ENCODE results near the gene CIP2A.
A peak's percentile ranks its signal among the peaks of the same experiment; 100 is the strongest.
"Not testable (repeated sequence)": the region's sequence is repeated elsewhere in the genome, so short reads cannot be mapped to it uniquely, and the experiment has no call there.

The CIP2A gene

GRCh38 chr3:108589081-108589997, at the start of gene CIP2A, which contains the start of gene DZIP3:
Gene CIP2A (minus strand): TSS chr3:108589438. CDS start chr3:108589375, 63 bp downstream.
Gene DZIP3 (plus strand): TSS chr3:108589722. CDS start chr3:108605407, 15,685 bp downstream.
- DNase-seq, result peak; percentile 88

DNA sequence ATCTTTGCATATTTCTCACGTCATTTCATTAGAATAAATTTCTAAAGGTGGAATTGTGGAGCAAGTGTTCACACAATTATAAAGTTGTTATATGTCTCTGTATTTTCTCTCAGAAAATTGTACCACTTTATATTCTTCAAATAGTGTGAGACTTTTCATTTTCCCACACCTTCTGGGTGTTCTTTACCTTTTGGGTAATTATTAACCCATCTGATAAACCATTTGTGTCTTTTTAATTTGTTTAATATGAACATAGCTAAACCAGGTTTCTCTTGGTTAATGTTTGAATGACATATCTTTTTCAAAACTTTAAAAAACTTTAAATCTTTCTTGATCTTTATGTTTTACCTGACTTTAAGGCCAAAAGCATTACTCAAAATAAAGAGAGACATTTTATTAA, 40.7 kb upstream of the CIP2A start:
- peak; percentile 4 for DNase-seq

DNA sequence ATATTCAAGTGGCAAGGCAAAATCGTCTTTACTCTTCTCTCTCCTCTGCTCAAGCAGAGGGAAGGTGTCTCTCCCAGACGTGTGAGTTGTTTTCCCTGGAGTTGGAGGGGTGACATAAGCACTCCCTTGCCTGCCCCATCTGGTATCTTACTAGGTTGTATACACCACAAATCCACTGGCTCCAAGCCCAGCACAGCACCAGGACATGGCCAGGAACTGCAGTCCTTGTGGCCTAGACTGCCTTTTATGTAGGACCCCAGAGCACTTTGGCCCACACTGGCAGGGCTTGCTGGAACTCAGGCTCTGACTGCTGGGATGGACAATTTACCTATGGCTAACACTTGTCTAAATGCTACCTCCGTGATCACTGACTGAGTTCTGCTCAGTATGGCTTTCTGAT, 34.3 kb upstream of the CIP2A start:
- DNase-seq, result no peak

GRCh38 chr3:108620250-108620649, 31.0 kb upstream of the CIP2A start:
- DNase-seq, result no peak

DNA sequence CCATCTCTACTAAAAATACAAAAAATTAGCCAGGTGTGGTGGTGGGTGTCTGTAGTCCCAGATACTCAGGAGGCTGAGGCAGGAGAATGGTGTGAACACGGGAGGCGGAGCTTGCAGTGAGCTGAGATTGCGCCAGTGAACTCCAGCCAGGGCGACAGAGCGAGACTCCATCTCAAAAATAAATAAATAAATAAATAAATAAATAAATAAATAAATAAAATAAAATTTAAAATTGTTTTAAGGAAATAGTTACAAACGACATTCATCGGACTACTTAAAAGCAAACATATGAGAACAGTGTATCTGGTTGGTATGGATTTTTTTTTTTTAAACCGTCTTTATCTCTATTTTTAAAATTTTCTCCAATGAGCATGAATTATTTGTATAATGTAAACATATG, 26.9 kb upstream of the CIP2A start:
- not testable (repeated sequence) for DNase-seq

DNA sequence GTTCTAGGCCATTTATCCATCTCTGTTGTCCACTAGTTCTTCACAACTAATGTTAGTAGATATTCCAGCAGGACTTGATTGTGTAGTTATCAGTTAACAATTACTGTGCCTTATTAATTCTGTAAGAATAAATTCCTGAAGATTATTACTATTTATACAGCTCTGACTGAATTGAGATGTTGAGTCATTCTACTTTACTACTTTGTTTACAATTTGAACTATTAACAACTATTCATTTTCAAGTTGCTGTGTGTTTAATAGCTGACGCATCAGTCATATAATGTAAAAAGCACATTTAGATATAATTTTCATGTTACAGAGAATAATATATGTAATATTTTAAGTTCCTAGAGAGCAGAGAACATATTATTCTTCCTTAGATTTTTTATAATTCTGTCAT, 21.4 kb upstream of the CIP2A start:
- no peak for DNase-seq

GRCh38 chr3:108608750-108609149, 19.5 kb upstream of the CIP2A start:
- no peak for DNase-seq

- no peak for DNase-seq
Measured at GRCh38 chr3:108605491-108605890, 16.3 kb upstream of the CIP2A start.

- no peak for DNase-seq
Measured at GRCh38 chr3:108605028-108605427, 15.8 kb upstream of the CIP2A start.

DNA sequence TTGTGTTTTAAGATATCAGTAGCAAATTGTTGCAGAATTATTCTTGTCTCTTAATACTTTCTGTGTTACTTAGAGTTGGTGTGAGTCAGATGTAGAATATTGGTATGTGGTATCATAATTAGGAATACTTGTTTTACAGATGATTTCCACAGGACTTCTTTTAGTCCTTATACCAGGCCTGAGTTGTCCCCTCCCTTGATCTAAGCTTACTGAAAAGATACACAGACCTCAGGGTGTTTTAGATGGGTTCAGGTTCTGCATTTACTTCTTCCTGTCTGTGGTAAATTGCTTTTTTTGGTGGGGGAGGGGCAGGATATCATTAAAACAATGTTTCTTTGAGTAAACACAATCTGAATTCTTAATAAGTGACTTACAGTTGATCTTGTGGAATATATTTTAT, 14.5 kb upstream of the CIP2A start:
- DNase-seq, result no peak

GRCh38 chr3:108602935-108603294, 13.7 kb upstream of the CIP2A start:
- DNase-seq, result no peak

GRCh38 chr3:108602249-108602934, 13.2 kb upstream of the CIP2A start:
- DNase-seq, result peak; percentile 4

DNA sequence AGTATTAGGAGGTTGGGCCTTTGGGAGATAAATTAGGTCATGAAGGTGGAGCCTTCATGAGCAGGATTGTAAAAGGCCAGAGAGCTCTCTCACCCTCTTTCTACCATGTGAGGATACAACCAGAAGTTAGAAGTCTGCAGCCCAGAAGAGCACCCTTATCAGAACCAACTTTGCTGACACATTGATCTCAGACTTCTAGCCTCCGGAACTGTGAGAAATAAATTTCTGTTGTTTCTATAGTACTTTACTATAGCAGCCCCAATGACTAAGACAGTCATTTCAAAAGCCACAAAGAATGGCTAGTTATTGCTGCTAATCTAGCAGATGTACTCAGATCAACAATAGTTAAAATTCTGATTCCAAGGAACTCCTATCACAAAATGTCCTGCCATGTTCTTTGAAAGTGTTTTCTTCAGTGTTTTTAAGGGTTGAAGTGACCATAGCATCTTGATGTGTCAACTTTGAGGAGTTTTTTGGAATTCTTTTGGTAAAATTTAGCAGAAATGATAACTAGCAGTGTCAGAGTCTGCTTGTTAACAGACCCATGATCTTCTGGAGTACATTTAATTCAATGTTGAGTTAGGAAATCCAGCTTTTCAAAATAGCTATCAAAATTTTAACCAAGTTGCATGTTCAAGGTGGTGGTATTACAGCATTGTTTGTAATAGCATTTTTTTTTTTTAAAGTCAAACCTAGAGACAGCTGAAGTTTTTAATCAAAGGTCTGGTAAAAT, 10.6 kb upstream of the CIP2A start:
- DNase-seq, result no peak

GRCh38 chr3:108598375-108598774, 9.1 kb upstream of the CIP2A start:
- no peak for DNase-seq

GRCh38 chr3:108595321-108595720, 6.1 kb upstream of the CIP2A start:
- DNase-seq, result no peak

DNA sequence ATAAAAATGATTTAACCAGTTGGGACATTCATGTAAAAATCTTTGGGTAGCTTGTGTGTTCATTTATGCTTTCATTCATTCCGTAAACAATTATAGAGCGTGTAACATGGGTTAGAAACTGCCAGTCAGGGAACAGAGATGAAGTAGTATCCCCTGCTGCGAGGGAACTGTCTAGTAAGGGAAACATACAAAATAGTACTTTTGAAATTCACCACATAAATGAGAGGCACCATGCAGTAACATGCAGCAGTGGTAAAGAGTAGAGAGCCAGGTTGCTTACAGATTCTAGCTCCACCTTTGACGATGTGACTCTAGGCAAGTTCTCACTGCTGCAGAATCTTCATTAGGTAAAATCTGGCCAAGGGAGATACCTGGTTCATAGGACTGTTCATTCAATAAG, 1.2 kb upstream of the CIP2A start:
- peak; percentile 5 for DNase-seq

DNA sequence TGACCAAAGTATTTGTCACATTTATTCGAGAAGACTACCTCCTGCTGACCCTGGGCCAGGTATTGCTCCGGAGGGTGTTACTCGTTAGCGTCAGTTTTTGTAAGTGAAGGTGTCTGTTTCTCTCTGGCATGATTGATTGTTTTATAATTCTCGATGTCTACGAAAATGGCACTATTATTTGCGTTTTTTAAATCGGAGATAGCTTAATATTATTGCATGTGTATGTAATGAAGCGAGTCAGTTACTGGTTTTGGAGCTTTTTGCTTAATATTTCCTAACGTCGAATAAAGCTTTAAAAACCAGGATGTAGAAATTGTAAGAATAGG, 723 bp upstream of the CIP2A start:
- DNase-seq, result no peak

DNA sequence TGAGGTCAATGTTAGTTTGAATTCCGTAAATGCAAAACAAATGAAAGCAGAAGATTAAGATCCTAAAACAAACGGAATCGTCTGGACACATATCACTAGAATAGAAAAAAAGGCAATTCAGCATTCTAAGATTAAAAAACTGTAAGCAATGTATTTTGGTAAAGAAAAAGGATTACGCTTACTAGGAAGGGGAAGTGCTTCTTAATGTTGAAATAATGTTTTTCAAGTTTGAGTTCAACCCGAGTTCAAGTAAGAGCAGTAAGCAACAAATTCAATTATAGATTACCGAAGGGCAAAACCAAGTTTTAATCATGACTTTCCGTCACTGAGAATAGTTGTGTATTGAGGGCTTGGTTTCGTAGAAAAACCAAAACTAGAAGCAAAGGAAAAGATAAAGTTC, 637 bp downstream of the CIP2A start:
- no peak for DNase-seq

- DNase-seq, result no peak
Measured at GRCh38 chr3:108578064-108578463, 11.2 kb downstream of the CIP2A start.

DNA sequence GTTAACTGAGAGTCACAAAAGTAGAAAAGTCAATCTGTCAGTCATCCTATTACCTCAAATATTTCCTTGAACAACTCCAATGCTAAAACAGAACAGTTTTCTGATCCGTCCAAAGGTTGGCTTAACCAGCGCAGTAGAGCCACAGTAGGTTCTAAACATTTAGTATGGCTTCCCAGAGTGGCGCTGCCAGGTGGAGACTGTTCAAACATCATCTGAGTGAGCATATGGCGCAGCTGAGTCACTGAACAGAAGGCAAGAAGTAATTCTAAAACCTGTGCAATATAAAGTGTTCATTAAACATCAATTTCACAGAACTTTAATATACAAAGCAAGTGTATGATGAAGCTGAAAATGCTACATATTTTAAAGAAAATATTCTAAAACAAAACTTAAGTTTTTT, 19.9 kb downstream of the CIP2A start:
- DNase-seq, result peak; percentile 2

GRCh38 chr3:108566599-108566998, 22.6 kb downstream of the CIP2A start:
- DNase-seq, result no peak

DNA sequence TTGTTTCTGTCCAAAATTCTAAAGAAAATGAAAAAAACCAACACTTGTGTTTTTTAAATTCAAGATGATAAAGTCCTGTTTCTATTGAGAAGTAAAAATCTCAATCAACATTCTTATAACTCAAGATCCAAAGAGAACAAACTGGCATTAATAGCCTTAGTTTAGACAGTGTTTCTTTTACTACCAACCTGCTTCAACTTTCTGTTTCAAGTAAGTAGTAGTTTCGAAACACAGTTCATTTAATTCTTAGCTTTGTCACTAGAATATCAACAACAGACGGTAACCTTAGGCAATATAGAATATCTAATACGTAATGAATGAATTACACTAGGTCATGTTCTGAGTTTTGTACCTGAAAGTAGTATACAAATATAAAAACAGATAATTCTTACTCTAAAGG, 23.7 kb downstream of the CIP2A start:
- no peak for DNase-seq

GRCh38 chr3:108564564-108564963, 24.7 kb downstream of the CIP2A start:
- DNase-seq, result no peak

DNA sequence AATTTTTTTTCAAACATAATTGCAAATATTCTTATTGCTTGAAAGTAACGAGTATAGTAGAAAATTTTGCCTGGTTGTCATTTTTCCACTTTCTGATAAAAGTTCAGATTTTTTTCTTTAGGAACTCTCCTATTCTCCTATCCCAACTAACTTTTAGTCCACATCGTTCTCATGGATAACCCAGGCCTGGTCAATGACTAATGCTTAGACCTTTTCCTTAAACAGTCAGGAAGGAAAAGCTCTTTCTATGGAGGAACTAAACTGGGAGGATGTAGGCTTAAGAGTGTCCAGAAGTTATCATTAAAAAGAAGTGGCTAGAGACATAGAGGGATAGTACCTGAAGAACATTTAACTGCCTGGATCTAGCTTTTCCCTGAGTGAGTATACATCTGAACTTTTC, 26.7 kb downstream of the CIP2A start:
- no peak for DNase-seq

All from DMS53 (cell line).